Activated T-cell treated with anti-CD3 and anti-CD28 coated beads, Interleukin-2, amount 50 U/mL, for 24 hours (primary cell): Measurements from ENCODE around the gene THSD4.

Source experiments
- DNase-seq: peaks from one replicate; pipeline ENCODE4 v3.0.0-alpha.2; 2020
- H3K27ac Mint-ChIP-seq: 2 replicates; pipeline ENCODE4 v1.8.0; 2020; ENCODE audit warnings: mild to moderate bottlenecking, mixed read lengths
- H3K27me3 Mint-ChIP-seq: 2 replicates; pipeline ENCODE4 v1.8.0; 2020; ENCODE audit warnings: mixed read lengths
- H3K36me3 Mint-ChIP-seq: 2 replicates; pipeline ENCODE4 v1.8.0; 2020; ENCODE audit warnings: low read depth, mixed read lengths
- H3K4me1 Mint-ChIP-seq: 2 replicates; pipeline ENCODE4 v1.8.0; 2020; ENCODE audit warnings: low read depth, mixed read lengths
- H3K4me3 Mint-ChIP-seq: 2 replicates; pipeline ENCODE4 v1.8.0; 2020; ENCODE audit warnings: mild to moderate bottlenecking, moderate library complexity, mixed read lengths
- H3K9me3 Mint-ChIP-seq: 2 replicates; pipeline ENCODE4 v1.8.0; 2020; ENCODE audit warnings: mixed read lengths

The THSD4 gene

DNA sequence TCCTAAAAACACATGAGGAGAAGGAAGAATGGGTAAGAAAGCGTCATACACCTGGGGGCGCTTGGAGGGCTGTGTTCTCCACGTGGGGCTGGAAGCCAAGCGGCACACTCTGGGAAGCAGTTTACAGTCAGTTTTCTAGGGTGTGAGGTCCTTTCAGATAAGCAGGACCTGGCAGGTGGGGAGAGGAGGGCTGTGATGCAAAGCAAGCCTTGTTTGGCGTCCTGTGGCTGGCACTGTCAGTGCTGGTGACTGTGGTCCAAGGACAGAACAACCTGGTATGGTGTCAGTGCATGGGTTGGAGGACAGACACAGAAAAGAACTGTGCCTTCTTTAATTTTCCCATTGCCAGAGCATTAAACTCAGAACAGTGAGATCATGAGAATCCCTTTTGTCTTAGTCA lies 434.4 kb downstream of the THSD4 start:
- no peaks in the 10 kb centered on the region for H3K4me1 Mint-ChIP-seq
- peaks cover 17% of the 10 kb centered on the region for H3K27me3 Mint-ChIP-seq
- no peak overlapping the region for H3K4me3 Mint-ChIP-seq
- H3K36me3 Mint-ChIP-seq, result no peaks in the 10 kb centered on the region
- DNase-seq, result no peak
- no peak overlapping the region for H3K27ac Mint-ChIP-seq
- H3K9me3 Mint-ChIP-seq, result no peaks in the 10 kb centered on the region

DNA sequence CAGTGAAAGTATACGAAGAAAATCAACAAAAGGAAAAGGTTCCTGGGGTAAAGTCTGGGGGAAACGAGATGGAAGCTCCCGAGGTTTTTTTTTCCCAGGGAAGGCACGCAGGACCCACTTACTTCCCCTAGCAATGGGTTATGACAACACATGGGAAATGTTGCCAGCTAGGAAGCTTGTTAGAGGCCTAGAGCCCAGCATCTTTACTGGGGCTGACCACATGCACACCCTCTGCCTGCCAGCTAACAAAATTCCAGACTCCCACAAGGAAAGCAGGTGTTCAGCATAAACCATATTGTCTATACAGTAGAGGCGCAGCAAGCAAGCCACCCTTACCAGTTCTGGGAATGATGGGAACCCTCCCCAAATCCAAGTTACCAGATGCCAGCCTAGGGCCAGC lies 436.3 kb downstream of the THSD4 start:
- Mint-ChIP-seq H3K9me3 (no peaks in the 10 kb centered on the region), H3K4me3 (no peak overlapping the region), H3K27ac (no peak overlapping the region), H3K27me3 (peaks cover 14% of the 10 kb centered on the region), H3K36me3 (no peaks in the 10 kb centered on the region), H3K4me1 (no peaks in the 10 kb centered on the region)
- no peak for DNase-seq

DNA sequence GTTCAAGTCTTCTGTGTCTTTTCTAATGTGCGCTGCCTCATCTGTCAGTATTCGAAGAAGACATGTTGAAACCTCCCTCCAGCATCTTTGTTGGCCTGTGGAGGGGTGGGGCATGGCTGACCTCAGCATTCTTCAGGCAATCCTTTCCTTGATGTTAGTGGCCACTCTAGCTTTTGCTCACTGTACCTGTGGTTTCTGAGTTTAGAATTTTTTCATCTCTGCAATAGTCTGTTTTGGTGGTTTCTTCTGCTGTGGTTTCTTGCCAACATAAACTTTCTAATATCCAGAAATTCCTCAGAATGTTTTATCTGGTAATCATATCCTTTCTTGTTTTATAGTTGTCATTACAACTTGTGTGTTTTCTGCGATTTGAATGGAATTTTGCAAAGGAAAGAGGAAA lies 443.8 kb downstream of the THSD4 start:
- Mint-ChIP-seq H3K27me3 (peaks cover 30% of the 10 kb centered on the region), H3K4me1 (no peaks in the 10 kb centered on the region), H3K9me3 (no peaks in the 10 kb centered on the region), H3K36me3 (no peaks in the 10 kb centered on the region), H3K4me3 (no peak overlapping the region), H3K27ac (no peak overlapping the region)
- no peak for DNase-seq

DNA sequence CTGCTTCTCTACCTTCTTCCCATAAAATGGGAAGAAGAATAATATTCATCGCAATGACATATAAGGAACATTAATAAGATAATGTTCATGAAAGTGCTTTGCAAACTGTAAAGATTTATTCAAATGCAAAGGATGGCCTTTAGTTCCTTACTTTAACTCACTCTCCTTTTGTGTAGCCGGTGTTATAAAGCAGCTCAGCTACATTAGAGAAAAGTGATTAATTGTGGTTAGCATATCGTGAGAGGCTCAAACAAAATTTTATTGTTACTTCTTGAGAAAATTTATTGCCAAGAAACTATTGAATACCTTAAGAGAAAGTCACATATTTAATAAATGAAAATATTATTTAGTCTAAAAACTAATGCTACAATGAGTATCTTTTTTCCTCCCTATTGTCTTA lies 444.3 kb downstream of the THSD4 start:
- H3K4me3 Mint-ChIP-seq, result no peak overlapping the region
- no peak overlapping the region for H3K27ac Mint-ChIP-seq
- H3K9me3 Mint-ChIP-seq, result no peaks in the 10 kb centered on the region
- H3K27me3 Mint-ChIP-seq, result peaks cover 28% of the 10 kb centered on the region
- DNase-seq, result no peak
- H3K4me1 Mint-ChIP-seq, result no peaks in the 10 kb centered on the region
- no peaks in the 10 kb centered on the region for H3K36me3 Mint-ChIP-seq

DNA sequence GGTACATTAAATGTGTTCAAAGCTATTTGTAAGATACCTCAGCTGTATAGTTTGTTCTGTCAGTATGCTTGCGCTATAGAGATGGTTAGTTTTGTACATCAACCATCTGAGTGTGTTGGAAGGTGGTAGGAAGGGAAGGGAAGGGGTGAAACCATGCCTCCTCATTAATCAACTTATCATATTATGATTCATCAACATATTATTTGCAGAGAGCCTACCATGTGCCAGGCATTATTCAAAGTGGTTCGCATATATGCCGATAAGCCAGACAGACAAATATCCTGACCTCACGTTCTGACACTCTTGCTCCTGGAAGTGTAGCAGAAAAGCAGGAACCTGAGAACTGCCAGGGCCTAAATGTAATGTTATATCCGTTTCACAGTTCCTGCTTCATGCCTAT lies 447.0 kb downstream of the THSD4 start:
- DNase-seq, result no peak
- no peak overlapping the region for H3K4me3 Mint-ChIP-seq
- no peaks in the 10 kb centered on the region for H3K4me1 Mint-ChIP-seq
- H3K36me3 Mint-ChIP-seq, result no peaks in the 10 kb centered on the region
- peaks cover 34% of the 10 kb centered on the region for H3K27me3 Mint-ChIP-seq
- no peaks in the 10 kb centered on the region for H3K9me3 Mint-ChIP-seq
- H3K27ac Mint-ChIP-seq, result no peak overlapping the region

DNA sequence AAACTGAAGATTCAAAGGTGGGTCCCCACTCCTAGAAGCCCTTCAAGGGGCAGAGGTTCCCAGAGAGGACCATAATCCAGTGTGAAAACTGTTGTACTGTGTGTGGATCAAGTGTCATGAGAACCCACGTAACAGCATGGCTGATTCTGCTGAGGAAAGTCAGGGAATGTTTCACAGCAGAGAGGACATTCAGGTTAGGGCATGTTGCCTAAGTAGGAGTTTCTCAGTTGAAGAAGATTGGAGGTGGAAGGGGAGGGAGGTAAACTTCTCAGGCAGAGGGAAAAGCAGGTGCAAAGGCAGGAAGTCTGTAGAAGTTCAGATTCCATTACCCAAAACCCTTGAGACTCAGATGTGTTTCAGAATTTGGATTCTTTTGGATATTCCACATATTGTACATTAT lies 448.9 kb downstream of the THSD4 start:
- Mint-ChIP-seq H3K27ac (no peak overlapping the region), H3K27me3 (peaks cover 37% of the 10 kb centered on the region)
- DNase-seq, result no peak

DNA sequence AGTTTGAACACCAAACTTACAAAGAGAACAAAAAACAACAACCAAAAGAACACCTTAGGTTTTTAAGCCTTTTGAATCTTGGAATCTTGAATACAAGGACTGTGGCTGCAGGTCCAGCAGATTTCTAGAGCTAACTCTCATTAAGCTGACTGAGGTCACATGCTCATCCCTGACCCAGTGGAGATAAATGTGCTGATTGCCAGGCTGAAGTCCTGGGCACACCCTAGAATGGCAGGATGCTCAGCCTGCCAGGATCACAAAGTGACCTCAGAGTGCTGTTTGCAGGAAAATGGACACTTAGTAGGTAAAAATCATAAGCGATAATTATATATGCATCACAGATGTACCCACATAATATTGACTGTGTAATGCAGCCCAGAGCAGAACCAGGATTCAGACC lies 449.7 kb downstream of the THSD4 start:
- no peak overlapping the region for H3K4me3 Mint-ChIP-seq
- H3K36me3 Mint-ChIP-seq, result no peaks in the 10 kb centered on the region
- no peak overlapping the region for H3K27ac Mint-ChIP-seq
- H3K9me3 Mint-ChIP-seq, result no peaks in the 10 kb centered on the region
- no peaks in the 10 kb centered on the region for H3K4me1 Mint-ChIP-seq
- no peak for DNase-seq
- peaks cover 36% of the 10 kb centered on the region for H3K27me3 Mint-ChIP-seq

More for the DNA sequence above, 448.9 kb downstream of the THSD4 start:
- no peak overlapping the region for H3K4me3 Mint-ChIP-seq
- no peaks in the 10 kb centered on the region for H3K4me1 Mint-ChIP-seq
- no peaks in the 10 kb centered on the region for H3K9me3 Mint-ChIP-seq
- H3K36me3 Mint-ChIP-seq, result no peaks in the 10 kb centered on the region

DNA sequence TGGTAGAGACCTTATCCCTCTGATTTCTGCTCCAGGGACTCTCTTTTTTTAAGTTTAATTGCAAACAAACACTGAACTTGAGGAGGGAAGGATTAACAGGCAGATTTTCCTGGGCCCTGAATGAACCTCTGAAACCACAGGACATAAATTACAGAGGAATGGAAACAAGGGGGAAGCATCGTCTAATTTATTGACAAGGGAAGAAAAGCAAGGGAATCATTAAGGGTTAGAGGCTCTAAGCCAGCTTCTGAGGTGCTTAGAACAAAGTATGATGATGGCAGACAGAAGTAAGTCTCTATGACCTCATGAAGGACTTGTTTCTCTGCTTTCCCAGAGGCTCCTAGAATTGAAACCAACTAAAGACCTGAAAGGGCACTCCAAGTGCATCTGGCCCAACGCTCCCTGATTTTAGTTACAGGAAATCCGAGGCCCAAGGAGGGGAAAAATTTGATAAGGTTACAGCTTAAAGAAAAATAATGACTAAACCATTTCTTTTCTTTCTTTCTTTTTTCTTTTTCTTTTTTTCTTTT lies 450.4 kb downstream of the THSD4 start:
- H3K4me1 Mint-ChIP-seq, result no peaks in the 10 kb centered on the region
- peaks cover 41% of the 10 kb centered on the region for H3K27me3 Mint-ChIP-seq
- H3K27ac Mint-ChIP-seq, result no peak overlapping the region
- H3K36me3 Mint-ChIP-seq, result no peaks in the 10 kb centered on the region
- no peak for DNase-seq
- no peaks in the 10 kb centered on the region for H3K9me3 Mint-ChIP-seq
- no peak overlapping the region for H3K4me3 Mint-ChIP-seq

DNA sequence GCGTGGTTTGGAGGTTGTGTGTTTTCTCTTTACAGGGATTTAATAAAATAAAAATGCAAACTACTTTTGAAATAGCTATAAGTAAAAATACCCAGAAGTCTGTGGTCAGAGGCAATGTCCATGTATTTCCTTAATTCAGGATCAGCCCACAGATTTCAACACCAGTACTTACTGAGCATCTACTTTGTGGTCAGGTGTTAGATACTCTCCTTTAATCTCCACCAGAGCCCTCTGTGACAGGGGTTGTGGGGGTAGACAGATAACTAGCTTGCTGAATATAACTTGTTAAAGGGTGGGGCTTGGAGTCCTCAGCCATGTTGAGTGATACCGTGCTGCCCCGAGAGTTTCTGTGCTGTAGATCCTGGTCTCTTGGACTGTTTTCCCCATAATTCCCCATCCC lies 451.0 kb downstream of the THSD4 start:
- Mint-ChIP-seq H3K4me1 (no peaks in the 10 kb centered on the region), H3K9me3 (no peaks in the 10 kb centered on the region), H3K27me3 (peaks cover 43% of the 10 kb centered on the region), H3K36me3 (no peaks in the 10 kb centered on the region), H3K27ac (no peak overlapping the region), H3K4me3 (no peak overlapping the region)
- DNase-seq, result no peak

DNA sequence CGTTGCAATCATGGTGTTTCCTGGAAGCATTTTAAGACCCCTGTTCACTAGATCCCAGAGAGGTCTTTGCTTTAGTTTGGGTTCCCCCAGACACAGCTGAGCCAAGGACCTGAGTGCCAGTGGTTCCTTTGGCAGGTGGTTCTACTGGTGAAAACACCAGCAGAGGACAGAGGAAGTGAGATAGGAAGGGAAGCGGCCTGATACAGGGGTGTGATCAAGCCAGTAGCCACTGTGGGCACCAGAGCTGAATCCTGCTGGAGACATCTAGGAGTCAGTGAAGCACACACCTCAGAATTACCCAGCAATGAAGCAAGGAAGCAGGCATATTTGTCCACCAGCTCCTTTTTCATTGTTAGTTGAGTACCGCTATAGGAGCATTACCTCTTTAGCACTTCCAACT lies 451.9 kb downstream of the THSD4 start:
- H3K4me1 Mint-ChIP-seq, result no peaks in the 10 kb centered on the region

DNA sequence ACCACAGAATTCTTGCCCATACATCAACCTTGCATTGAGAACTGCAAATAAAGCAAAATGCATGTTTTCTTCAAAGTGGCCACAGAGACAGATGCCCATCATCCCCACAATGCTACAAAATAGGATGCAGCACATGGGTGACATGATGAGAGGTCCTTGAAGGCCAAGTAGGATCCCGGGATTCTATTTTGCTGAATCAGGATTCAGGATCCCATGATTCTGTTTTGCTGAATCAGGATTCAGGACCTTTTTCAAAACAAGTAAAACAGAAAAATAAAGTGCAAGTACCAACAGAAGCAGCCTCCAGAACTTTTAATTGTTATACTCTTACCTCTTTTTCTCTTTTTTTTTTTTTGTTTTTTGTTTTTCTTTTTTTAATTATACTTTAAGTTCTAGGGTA lies 453.0 kb downstream of the THSD4 start:
- H3K9me3 Mint-ChIP-seq, result no peaks in the 10 kb centered on the region
- no peaks in the 10 kb centered on the region for H3K36me3 Mint-ChIP-seq
- H3K4me1 Mint-ChIP-seq, result no peaks in the 10 kb centered on the region
- H3K27ac Mint-ChIP-seq, result no peak overlapping the region
- H3K4me3 Mint-ChIP-seq, result no peak overlapping the region
- no peak for DNase-seq
- peaks cover 46% of the 10 kb centered on the region for H3K27me3 Mint-ChIP-seq

More for the DNA sequence above, 451.9 kb downstream of the THSD4 start:
- Mint-ChIP-seq H3K27ac (no peak overlapping the region), H3K27me3 (peaks cover 43% of the 10 kb centered on the region), H3K9me3 (no peaks in the 10 kb centered on the region), H3K4me3 (no peak overlapping the region), H3K36me3 (no peaks in the 10 kb centered on the region)
- no peak for DNase-seq

DNA sequence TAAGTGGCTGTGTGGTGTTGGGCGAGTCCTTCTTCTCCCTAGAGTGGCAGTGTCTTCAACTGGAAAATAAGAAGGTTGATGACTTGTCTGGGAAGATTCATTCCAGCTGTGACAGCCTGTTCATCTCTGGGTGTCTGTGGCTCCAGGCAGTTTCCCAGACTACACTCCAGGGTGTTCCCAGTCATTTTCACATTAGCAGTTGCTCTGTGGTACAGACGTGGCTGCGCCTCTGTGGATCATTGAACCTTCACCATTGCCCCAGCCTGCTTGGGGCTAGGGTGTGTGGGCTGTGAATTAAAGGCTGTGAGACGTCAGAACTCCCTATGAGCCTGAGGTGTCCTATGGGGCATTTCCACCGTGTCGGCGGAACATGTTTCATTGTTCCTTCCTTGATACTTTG lies 455.5 kb downstream of the THSD4 start:
- DNase-seq, result no peak
- H3K27ac Mint-ChIP-seq, result no peak overlapping the region
- no peaks in the 10 kb centered on the region for H3K4me1 Mint-ChIP-seq
- H3K36me3 Mint-ChIP-seq, result no peaks in the 10 kb centered on the region
- peaks cover 49% of the 10 kb centered on the region for H3K27me3 Mint-ChIP-seq
- no peak overlapping the region for H3K4me3 Mint-ChIP-seq
- no peaks in the 10 kb centered on the region for H3K9me3 Mint-ChIP-seq

DNA sequence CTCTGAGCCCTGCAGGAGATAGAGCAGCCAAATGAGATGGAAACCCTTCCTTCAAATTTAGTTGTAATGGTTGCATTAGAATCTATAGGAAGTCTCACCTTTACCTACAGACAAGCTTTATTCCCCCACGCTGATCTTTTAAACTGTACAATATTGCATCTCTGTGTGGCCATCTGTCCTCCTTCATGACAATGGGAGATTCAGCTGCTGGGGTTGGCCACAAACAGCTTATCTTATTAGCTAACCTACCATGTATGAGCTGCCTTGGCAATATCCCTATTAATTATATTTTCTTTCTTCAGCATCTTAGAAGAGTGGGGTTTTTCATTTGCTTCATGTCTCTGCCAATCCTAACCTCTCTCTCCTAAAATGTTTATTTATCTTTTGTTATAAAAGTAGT lies 456.4 kb downstream of the THSD4 start:
- no peak for DNase-seq
- Mint-ChIP-seq H3K4me1 (no peaks in the 10 kb centered on the region), H3K36me3 (no peaks in the 10 kb centered on the region), H3K27me3 (peaks cover 45% of the 10 kb centered on the region), H3K4me3 (no peak overlapping the region), H3K9me3 (no peaks in the 10 kb centered on the region), H3K27ac (no peak overlapping the region)

DNA sequence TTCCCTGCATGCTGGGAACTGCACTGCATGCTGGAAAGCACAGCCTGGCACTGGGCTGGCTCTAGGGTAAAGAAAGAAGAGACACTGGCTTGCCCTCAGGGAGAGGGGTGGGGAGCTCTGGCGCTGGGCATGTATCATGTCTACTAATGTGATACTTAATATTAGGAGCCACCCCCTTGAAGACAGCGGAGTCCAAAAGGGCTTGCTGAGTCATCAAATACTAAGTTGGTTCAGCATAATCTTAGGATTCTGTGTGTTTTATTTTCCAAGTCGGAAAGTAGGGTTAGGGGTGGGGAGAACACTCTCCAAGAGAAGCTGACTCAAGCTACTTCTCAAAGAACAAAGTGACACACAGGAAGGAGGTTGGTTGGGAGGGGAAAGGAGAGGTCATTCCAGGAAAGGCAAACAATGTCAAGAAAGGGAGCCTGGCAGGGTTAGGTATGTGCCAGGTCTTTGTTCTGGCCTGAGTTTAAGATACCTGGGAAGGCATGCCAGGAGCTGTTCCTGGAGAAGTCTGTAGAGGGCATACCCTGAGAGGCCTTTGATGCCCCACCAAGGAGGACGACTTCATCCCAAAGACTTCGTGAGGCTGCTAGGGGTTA lies 457.3 kb downstream of the THSD4 start:
- Mint-ChIP-seq H3K27ac (no peak overlapping the region), H3K4me3 (no peak overlapping the region), H3K36me3 (no peaks in the 10 kb centered on the region), H3K9me3 (no peaks in the 10 kb centered on the region), H3K27me3 (peaks cover 40% of the 10 kb centered on the region), H3K4me1 (no peaks in the 10 kb centered on the region)
- DNase-seq, result no peak

DNA sequence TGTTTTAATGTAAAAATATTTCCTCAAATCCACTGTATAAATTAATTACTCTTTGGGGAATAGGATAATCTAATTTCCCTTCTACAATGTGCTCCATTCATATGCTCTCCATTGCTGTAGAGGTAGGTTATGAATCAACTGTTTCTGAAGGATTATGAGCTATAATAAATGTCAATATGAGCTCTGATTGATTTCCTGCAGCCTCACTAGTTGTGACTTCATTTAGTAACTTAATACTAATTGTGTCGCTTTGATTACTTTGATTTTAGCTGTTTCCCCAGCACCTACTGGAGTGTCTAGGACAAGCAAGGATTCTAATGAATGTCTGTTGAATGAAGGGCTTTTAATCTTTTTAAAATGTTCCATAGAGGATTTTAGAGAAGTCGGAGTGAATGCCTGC lies 458.3 kb downstream of the THSD4 start:
- H3K9me3 Mint-ChIP-seq, result no peaks in the 10 kb centered on the region
- no peak overlapping the region for H3K27ac Mint-ChIP-seq
- peaks cover 39% of the 10 kb centered on the region for H3K27me3 Mint-ChIP-seq
- H3K36me3 Mint-ChIP-seq, result no peaks in the 10 kb centered on the region
- H3K4me3 Mint-ChIP-seq, result no peak overlapping the region
- no peak for DNase-seq
- H3K4me1 Mint-ChIP-seq, result no peaks in the 10 kb centered on the region

DNA sequence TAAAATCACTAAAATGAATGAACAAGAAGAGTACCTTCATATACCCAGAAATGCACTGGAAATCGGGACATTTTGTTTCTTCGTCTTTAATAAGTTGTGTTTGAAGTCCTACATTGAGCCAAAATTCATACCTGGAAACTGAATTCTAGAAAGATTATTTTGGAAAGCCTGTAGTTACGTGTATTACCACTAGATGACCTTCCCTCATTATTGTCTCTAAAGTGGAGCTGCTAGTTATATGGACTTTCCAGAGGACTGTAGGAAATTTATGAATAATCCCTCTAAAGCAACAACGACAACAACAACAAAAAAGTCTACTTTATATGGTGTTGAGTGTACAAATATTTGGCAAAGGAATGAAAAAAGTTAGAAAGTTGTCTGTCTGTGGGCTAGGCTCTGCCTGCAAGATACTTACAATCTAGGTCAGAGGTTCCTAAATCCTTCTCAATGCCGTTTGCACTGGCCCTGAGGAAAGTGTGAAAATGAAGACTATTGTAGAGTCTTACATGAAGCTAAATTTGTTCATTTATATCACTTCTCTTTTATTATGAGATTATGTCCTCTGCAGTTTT lies 460.3 kb downstream of the THSD4 start:
- Mint-ChIP-seq H3K9me3 (no peaks in the 10 kb centered on the region), H3K4me1 (no peaks in the 10 kb centered on the region), H3K27ac (no peak overlapping the region)

More for the DNA sequence above, 460.3 kb downstream of the THSD4 start:
- no peak for DNase-seq
- Mint-ChIP-seq H3K27me3 (peaks cover 28% of the 10 kb centered on the region), H3K36me3 (no peaks in the 10 kb centered on the region), H3K4me3 (no peak overlapping the region)
